CD4-positive, alpha-beta memory T cell (primary cell): ENCODE results near the gene TRERF1. TPM values are rescaled to one million over a fixed set of nuclear protein-coding genes. Genes with fewer than 3 reads are reported as not detected.

Source experiments
- CTCF ChIA-PET: fragments of 350-600 bp; sonication (Branson Sonifier 250); formaldehyde crosslinking; loops from one replicate; lab custom pipeline; 2021; ENCODE audit warnings: inconsistent platforms; ENCODE audit not compliant: partially characterized antibody; lab: Charles Lee
- POLR2A ChIA-PET: fragments of 350-600 bp; sonication (Branson Sonifier 250); formaldehyde crosslinking; loops from one replicate; lab custom pipeline; 2021; ENCODE audit not compliant: partially characterized antibody; lab: Charles Lee
- DNase-seq, 5 donors: peaks; one replicate each; pipeline versions ENCODE4 v3.0.0 to v3.0.0-alpha.2; 2020 to 2022; ENCODE audit warnings: mixed read lengths in 1 of 5
- H3K27ac ChIP-seq: one replicate; pipeline ENCODE4 v1.7.0; 2013; ENCODE audit warnings: low read depth, low read length
- H3K27me3 ChIP-seq: 2 replicates; pipeline ENCODE4 v1.7.0; 2013; ENCODE audit warnings: mild to moderate bottlenecking, low read length, moderate library complexity; ENCODE audit not compliant: insufficient read depth
- H3K36me3 ChIP-seq: 2 replicates; pipeline ENCODE4 v1.7.0; 2013; ENCODE audit warnings: mild to moderate bottlenecking, low read length, moderate library complexity; ENCODE audit not compliant: insufficient read depth
- H3K4me1 ChIP-seq: 2 replicates; pipeline ENCODE4 v1.7.0; 2013; ENCODE audit warnings: mild to moderate bottlenecking, low read length, moderate library complexity; ENCODE audit not compliant: insufficient read depth
- H3K4me3 ChIP-seq, 2 donors: one replicate each; pipeline ENCODE4 v1.7.0; 2013; ENCODE audit warnings: low read length in 2 of 2, mild to moderate bottlenecking in 1 of 2
- H3K9me3 ChIP-seq, 2 donors: one replicate each; pipeline ENCODE4 v1.7.0; 2013; ENCODE audit warnings: low read length in 2 of 2, control low read depth in 1 of 2; ENCODE audit not compliant: control insufficient read depth in 1 of 2
- H3K27ac Mint-ChIP-seq, 7 donors: one replicate each; pipeline ENCODE4 v1.8.0; 2020 to 2021; ENCODE audit warnings: mixed read lengths in 7 of 7, mild to moderate bottlenecking in 6 of 7, inconsistent platforms in 3 of 7, moderate library complexity in 3 of 7
- H3K27me3 Mint-ChIP-seq, 2 donors: one replicate each; pipeline ENCODE4 v1.8.0; 2020 to 2021; ENCODE audit warnings: mixed read lengths in 2 of 2
- H3K36me3 Mint-ChIP-seq, 2 donors: one replicate each; pipeline ENCODE4 v1.8.0; 2020 to 2021; ENCODE audit warnings: mixed read lengths in 2 of 2, inconsistent platforms in 1 of 2, mild to moderate bottlenecking in 1 of 2
- H3K4me1 Mint-ChIP-seq, 4 donors: one replicate each; pipeline ENCODE4 v1.8.0; 2020 to 2021; ENCODE audit warnings: mixed read lengths in 4 of 4, mild to moderate bottlenecking in 1 of 4
- H3K4me3 Mint-ChIP-seq, 8 donors: one replicate each; pipeline ENCODE4 v1.8.0; 2020 to 2021; ENCODE audit warnings: mixed read lengths in 8 of 8, mild to moderate bottlenecking in 7 of 8, moderate library complexity in 6 of 8, inconsistent platforms in 3 of 8
- H3K9me3 Mint-ChIP-seq, 8 donors: one replicate each; pipeline ENCODE4 v1.8.0; 2020 to 2021; ENCODE audit warnings: mixed read lengths in 8 of 8, mild to moderate bottlenecking in 5 of 8, inconsistent platforms in 3 of 8, moderate library complexity in 1 of 8
- intact Hi-C: fragments of 100-400 bp; cut with micrococcal nuclease; formaldehyde crosslinking; loops from one replicate; pipeline ENCODE4 v1.15.1; 2023
- polyA plus RNA-seq, 2 donors: library from polyadenylated mRNA; unstranded; fragments of 300-500 nt; fragmentation: Illumina TruSeq; gene quantifications; one replicate each; pipeline ENCODE4 v1.2.3, GENCODE V29; 2021
- total RNA-seq, 2 experiments: library from RNA; stranded (reverse); gene quantifications; one replicate each; pipeline ENCODE4 v1.2.3, GENCODE V29; 2021

TRERF1 gene
- total and polyA plus RNA-seq, 4 experiments from 2014 or later: 1.1 to 28.3 (median 17.4) TPM

DNA sequence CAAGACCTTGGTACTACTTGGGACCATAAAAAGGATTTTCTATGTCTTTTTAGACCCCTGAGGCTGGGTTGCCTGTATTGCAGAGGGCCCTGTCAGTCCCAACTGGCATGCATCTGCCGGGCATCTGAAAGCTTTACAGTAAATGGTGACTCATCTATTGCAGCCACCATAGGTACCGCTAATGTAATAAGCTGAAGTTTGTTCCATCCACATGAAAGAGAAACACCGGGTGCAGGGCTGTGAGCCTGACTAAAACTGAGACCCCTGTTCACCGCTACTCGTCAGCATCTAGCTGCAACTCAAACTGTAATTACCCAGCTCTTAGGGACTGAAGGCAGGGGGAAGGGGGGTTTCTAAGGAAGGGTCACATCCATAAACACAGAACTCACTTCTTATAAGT, 49.5 kb downstream of the TRERF1 start:
- H3K36me3 ChIP-seq: no peaks in the 10 kb centered on the region
- Mint-ChIP-seq H3K27ac (peak overlapping the region; percentile 61 to 95 (median 90)), H3K9me3 (no peaks in the 10 kb centered on the region), H3K4me3 (peak overlapping the region; percentile 31 to 77 (median 58)), H3K36me3 (peaks cover 4 to 12% of the 10 kb centered on the region in 2 donors), H3K4me1 (peaks cover 67 to 97% (median 80%) of the 10 kb centered on the region in 4 donors), H3K27me3 (no peaks in the 10 kb centered on the region)
- H3K27ac ChIP-seq: no peak overlapping the region
- intact Hi-C loops: no loop called here
- no peak overlapping the region for H3K4me3 ChIP-seq
- ChIA-PET CTCF (interaction anchor here (1.5 to 3.6 kb wide), 3 partner anchors 12 to 145 kb away, joined by 8 to 25 read pairs (median 14); no protein-coding TSS in a partner anchor), POLR2A (interaction anchor here (1.0 to 6.8 kb wide), 7 partner anchors 12 to 50 kb away, joined by 3 to 121 read pairs (median 8); partner anchors contain the start of gene TRERF1)
- peak in 1 of 5 donors; percentile 65 for DNase-seq
- H3K4me1 ChIP-seq: peaks cover 86% of the 10 kb centered on the region
- no peaks in the 10 kb centered on the region for H3K27me3 ChIP-seq
- H3K9me3 ChIP-seq: no peaks in the 10 kb centered on the region

DNA sequence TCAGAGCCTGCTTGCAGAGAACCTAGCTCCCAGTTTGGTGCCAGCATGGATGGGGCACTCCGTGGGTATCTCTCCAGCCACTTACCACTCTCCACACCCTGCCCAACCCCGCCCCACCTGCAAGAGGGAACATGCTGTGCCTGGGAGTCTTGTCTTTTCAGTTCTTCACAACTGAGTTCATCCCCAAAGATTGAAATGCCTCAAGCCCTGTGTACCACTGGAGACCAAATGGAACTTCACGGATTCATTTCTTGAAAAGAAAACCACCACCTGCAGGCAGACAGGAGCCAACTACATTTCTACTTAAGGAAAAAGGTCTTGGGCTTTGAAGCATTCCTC, 50.1 kb downstream of the TRERF1 start:
- Mint-ChIP-seq H3K27me3 (no peaks in the 10 kb centered on the region), H3K9me3 (no peaks in the 10 kb centered on the region), H3K4me1 (peaks cover 65 to 97% (median 79%) of the 10 kb centered on the region in 4 donors), H3K27ac (peak overlapping the region in 5 of 7 donors; percentile 5 to 90 (median 69)), H3K36me3 (peaks cover 4 to 12% of the 10 kb centered on the region in 2 donors), H3K4me3 (peak overlapping the region in 2 of 8 donors; percentile 20 to 53)
- H3K27ac ChIP-seq: no peak overlapping the region
- ChIA-PET POLR2A (interaction anchor here (0.7 to 6.8 kb wide), 6 partner anchors 11 to 51 kb away, joined by 3 to 121 read pairs (median 10); partner anchors contain the start of gene TRERF1), CTCF (interaction anchor here (1.5 to 3.1 kb wide), 2 partner anchors 11 to 22 kb away, joined by 8 to 25 read pairs; no protein-coding TSS in a partner anchor)
- no peak overlapping the region for H3K4me3 ChIP-seq
- no peaks in the 10 kb centered on the region for H3K36me3 ChIP-seq
- H3K9me3 ChIP-seq: no peaks in the 10 kb centered on the region
- no peak for DNase-seq
- intact Hi-C loops: no loop called here
- no peaks in the 10 kb centered on the region for H3K27me3 ChIP-seq
- H3K4me1 ChIP-seq: peaks cover 84% of the 10 kb centered on the region

DNA sequence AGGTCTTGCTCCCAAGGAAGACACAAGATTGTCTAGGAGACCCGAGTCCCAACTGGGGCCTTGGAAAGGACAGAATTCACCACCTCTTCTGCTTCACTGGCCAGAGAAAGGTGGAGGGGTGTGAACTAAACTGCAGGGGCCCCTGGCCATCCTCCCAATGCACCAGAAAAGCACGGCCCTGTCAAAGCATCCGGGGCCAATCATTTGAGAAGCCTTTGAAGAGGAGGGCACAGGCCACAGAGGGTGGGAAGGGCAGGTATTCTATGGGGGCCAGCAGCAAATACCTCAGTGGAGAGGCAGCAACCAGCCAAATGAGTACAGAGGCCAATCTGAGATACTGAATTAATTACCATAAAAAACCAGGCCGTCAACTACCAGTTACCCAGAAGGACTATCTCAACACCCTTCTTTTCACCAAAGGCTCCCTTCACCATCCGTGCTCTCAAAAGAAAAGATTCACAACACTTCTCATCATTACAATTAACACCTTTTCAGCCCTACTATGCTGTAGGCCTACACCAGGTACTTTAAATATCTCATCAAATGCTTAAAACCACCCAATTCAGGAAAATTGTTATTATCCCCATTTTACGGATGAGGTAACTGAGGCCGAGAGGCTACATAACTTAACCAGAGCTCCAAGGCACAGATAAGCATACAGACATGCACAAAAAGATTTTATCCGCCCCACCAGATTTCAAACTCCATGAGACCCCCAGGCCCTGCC, 50.7 kb downstream of the TRERF1 start:
- Mint-ChIP-seq H3K27ac (peak overlapping the region in 6 of 7 donors; percentile 15 to 90 (median 74)), H3K9me3 (no peaks in the 10 kb centered on the region), H3K36me3 (peaks cover 4 to 12% of the 10 kb centered on the region in 2 donors), H3K27me3 (no peaks in the 10 kb centered on the region), H3K4me3 (peak overlapping the region in 5 of 8 donors; percentile 9 to 52 (median 27)), H3K4me1 (peaks cover 64 to 93% (median 76%) of the 10 kb centered on the region in 4 donors)
- Histone ChIP-seq H3K4me3 (no peak overlapping the region), H3K36me3 (no peaks in the 10 kb centered on the region), H3K27me3 (no peaks in the 10 kb centered on the region), H3K27ac (no peak overlapping the region), H3K4me1 (peaks cover 81% of the 10 kb centered on the region), H3K9me3 (no peaks in the 10 kb centered on the region)
- DNase-seq: no peak
- ChIA-PET CTCF (interaction anchor here (3.1 kb wide), 1 partner anchor 11 kb away, joined by 25 read pairs; no protein-coding TSS in a partner anchor), POLR2A (interaction anchor here (0.7 to 6.8 kb wide), 4 partner anchors 11 to 52 kb away, joined by 3 to 121 read pairs (median 28); partner anchors contain the start of gene TRERF1)
- intact Hi-C loops: no loop called here

- no peaks in the 10 kb centered on the region for H3K36me3 ChIP-seq
- H3K27ac ChIP-seq: no peak overlapping the region
- peak overlapping the region in 1 of 8 donors; percentile 43 for H3K4me3 Mint-ChIP-seq
- no peak for DNase-seq
- H3K4me3 ChIP-seq: no peak overlapping the region
- CTCF ChIA-PET: interaction anchor here (0.6 to 1.2 kb wide), 2 partner anchors 8 to 11 kb away, joined by 3 read pairs; no protein-coding TSS in a partner anchor
- H3K27ac Mint-ChIP-seq: peak overlapping the region in 4 of 7 donors; percentile 15 to 90 (median 62)
- no peaks in the 10 kb centered on the region for H3K9me3 Mint-ChIP-seq
- H3K4me1 ChIP-seq: peaks cover 84% of the 10 kb centered on the region
- POLR2A ChIA-PET: interaction anchor here (1.7 to 2.2 kb wide), 2 partner anchors 10 to 28 kb away, joined by 6 to 13 read pairs; no protein-coding TSS in a partner anchor
- H3K27me3 ChIP-seq: no peaks in the 10 kb centered on the region
- intact Hi-C loops: no loop called here
- H3K9me3 ChIP-seq: no peaks in the 10 kb centered on the region
- H3K36me3 Mint-ChIP-seq: peaks cover 4 to 12% of the 10 kb centered on the region in 2 donors
- peaks cover 68 to 97% (median 80%) of the 10 kb centered on the region in 4 donors for H3K4me1 Mint-ChIP-seq
- H3K27me3 Mint-ChIP-seq: no peaks in the 10 kb centered on the region
Observed at GRCh38 chr6:42400061-42400760, 51.5 kb downstream of the TRERF1 start.

GRCh38 chr6:42396720-42397119, 55.0 kb downstream of the TRERF1 start:
- DNase-seq: no peak
- peaks cover 67 to 97% (median 81%) of the 10 kb centered on the region in 4 donors for H3K4me1 Mint-ChIP-seq
- Histone ChIP-seq H3K4me3 (no peak overlapping the region), H3K9me3 (no peaks in the 10 kb centered on the region), H3K27ac (no peak overlapping the region), H3K27me3 (no peaks in the 10 kb centered on the region), H3K36me3 (no peaks in the 10 kb centered on the region), H3K4me1 (peaks cover 84% of the 10 kb centered on the region)
- no peaks in the 10 kb centered on the region for H3K9me3 Mint-ChIP-seq
- no peak overlapping the region for H3K4me3 Mint-ChIP-seq
- no peaks in the 10 kb centered on the region for H3K27me3 Mint-ChIP-seq
- H3K27ac Mint-ChIP-seq: peak overlapping the region in 4 of 7 donors; percentile 8 to 80 (median 39)
- intact Hi-C loops: no loop called here
- ChIA-PET CTCF (interaction anchor here (1.4 kb wide), 2 partner anchors 12 to 151 kb away, joined by 3 read pairs; no protein-coding TSS in a partner anchor), POLR2A (no interaction called here)
- H3K36me3 Mint-ChIP-seq: peaks cover 3 to 19% of the 10 kb centered on the region in 2 donors

DNA sequence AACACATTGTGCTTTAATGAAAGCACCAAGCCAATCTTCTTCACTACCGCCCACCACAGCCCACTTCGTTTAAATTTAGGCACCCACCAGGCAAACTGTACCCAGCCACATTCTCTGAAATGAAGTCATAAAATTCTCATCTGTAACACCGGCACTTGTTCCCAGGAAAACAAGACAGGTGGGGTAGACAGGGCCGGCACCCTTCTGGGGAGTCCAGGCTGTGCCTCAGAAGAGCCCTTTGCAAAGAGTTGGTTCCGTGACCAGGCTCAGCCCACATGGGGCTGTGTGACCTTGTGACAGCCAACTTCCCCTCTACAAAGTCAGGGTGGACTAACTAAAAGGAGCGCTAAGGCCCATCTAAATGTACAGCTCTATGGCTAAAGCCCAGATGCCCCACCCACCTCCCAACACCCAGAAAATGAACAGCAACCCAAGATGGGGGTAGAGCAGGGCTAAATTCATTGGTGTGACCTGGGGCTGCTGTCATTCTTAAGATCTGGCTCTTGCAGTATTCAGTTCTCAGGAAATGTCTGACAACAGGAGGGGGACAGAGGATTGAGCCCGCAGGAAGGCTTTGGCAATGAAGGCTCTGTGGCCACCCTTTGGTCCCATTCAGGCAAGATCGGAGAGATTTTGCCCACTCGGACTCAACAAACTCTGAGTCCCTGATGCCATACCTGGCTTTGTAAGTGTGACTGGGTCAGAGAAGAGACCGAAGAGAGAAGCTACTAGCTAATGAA, 56.7 kb downstream of the TRERF1 start:
- H3K27ac ChIP-seq: no peak overlapping the region
- H3K27me3 ChIP-seq: no peaks in the 10 kb centered on the region
- ChIA-PET POLR2A (no interaction called here), CTCF (interaction anchor here (1.0 kb wide), 1 partner anchor 114 kb away, joined by 3 read pairs; no protein-coding TSS in a partner anchor)
- intact Hi-C loops: no loop called here
- Mint-ChIP-seq H3K36me3 (peaks cover 3 to 21% of the 10 kb centered on the region in 2 donors), H3K27me3 (no peaks in the 10 kb centered on the region), H3K4me3 (peak overlapping the region in 7 of 8 donors; percentile 35 to 79 (median 53)), H3K9me3 (no peaks in the 10 kb centered on the region), H3K27ac (peak overlapping the region; percentile 57 to 92 (median 82)), H3K4me1 (peaks cover 72 to 97% (median 82%) of the 10 kb centered on the region in 4 donors)
- no peak overlapping the region for H3K4me3 ChIP-seq
- no peaks in the 10 kb centered on the region for H3K9me3 ChIP-seq
- H3K36me3 ChIP-seq: no peaks in the 10 kb centered on the region
- no peak for DNase-seq
- peaks cover 85% of the 10 kb centered on the region for H3K4me1 ChIP-seq
